Cerebellar nuclear complex (tissue), 1 donor: ENCODE measurements around the gene TSHZ2.

ENCODE experiments used
- DNase-seq, 2 experiments: peaks; one replicate each; lab custom pipeline; 2025; lab: John Stamatoyannopoulos, UW

Gene TSHZ2

DNA sequence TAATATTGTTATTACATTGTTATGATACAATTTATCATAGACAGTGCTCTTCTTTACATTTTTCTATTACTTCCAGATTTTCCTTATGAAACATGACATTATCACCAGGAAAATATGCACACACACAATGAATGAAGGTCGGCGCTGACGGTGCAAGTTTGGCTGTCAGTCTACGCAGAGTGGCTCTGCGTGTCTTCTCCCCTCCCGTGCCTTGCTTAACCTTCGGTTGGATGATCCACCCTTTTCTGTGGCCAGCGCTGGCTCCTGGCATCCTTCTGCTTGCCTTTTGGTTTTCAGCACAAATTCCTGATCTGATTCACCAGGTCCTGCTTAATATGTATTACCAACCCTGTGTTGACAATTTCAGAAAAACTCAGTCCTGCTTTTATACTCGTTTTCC lies 157.4 kb downstream of the TSHZ2 start:
- DNase-seq = no peak

DNA sequence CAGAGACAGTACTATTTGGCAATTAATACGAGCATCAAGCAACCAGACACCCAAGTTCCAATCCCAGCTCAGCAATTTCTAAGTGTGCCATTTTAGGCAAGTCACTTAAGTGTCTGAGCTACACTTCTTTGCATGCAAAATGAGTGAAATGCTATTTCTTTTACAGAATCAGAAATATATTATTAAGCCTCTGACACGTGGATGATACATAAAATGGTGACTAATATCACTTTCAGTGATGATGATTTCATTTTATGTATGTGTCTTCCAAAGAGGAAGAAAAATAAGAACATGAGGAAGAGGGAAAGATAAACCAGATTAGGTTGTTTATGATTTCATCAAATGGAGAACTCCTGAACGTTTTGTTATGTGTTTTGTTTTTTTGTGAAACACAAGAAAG lies 158.6 kb downstream of the TSHZ2 start:
- DNase-seq = no peak

DNA sequence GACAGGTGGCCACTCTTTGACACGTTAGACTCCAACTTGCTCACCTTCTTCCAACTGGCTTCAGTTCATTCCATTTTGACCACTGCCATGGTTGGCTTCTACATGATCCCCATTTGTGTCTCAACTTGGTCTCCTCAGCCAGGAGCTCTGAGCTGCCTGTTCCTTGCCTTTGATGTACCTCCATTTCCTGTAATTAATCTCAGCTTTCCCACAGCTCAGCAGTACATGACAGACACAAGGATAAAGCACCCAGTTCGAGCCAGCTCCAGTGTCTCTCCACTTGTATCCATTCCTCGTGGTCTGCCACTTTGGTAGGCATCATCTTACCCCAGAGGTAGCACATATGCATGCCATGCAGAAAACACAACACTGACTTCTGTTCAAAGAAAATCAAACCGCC lies 161.0 kb downstream of the TSHZ2 start:
- no peak for DNase-seq

DNA sequence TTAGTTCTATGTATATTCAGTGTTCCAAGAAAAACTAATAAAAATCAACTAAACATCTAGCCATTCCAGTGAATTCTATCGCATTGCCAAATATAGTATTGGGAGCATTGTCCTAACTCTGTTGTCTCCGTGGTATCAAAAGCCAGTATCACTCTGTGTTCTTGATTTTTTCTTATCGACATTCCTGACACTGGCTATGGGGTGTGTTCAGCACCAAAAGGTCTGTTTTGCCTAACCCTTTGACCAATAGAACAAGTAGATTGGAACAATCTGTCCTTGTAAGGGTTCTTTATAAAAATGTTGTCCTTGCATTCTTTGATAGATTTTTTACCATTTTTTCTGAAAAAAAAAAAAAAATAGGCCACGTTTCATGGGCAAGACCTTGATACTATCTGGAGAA lies 161.5 kb downstream of the TSHZ2 start:
- DNase-seq = no peak

DNA sequence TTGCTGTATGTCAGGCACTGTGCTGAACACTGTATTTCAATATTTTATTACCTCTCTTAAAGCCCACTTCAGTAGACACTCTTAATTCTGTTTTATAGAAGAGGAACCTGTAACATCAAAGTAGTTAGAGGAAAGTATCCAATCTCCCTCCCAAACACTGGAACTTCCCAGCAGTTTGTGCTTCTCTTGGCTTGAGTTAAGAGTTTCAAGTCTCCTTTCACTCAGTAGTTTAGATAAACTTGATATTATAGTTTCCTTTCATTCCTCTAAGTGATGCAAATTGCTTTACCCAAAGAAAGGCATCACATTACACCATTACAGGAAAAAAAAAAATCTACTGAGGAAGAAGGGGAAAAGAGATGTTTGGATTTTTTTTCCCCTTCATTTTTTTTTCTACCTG lies 164.3 kb downstream of the TSHZ2 start:
- no peak for DNase-seq

DNA sequence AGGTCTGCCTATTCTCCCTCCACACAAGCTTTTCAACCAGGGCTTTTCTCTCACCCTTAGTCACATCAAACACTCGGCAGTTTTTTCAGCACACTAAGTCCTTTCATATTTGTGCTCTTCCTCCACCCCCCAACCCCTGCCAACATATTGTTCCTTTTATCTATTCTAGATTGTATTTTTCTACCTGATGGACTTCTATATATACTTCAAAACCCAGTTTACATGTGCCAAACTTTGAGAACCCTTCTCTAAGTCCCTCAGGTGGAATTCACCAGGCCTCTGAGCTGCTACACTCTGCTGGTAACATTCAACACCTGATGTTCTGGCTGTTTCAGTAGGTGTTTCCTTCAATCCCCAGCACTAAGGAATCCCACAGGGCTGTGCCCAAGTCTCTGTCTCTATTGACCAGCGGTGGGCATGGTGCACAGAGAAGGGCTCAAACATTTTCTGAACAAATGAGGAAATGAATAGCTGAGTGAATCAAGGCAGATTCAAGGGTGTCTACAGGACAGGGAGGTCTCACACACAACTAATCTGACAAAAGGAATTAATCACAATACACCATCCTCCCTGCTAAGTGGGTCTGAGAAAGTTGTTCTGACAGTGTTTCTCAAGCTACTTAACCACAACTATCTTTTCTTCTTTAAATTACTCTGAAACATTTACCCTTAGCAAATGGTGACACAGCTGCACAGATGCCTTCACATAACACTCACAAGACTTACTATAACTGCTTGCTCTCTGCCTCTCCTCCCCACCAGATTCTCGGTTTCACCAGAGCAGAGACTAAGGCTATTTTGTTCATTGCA lies 166.5 kb downstream of the TSHZ2 start:
- DNase-seq = no peak

DNA sequence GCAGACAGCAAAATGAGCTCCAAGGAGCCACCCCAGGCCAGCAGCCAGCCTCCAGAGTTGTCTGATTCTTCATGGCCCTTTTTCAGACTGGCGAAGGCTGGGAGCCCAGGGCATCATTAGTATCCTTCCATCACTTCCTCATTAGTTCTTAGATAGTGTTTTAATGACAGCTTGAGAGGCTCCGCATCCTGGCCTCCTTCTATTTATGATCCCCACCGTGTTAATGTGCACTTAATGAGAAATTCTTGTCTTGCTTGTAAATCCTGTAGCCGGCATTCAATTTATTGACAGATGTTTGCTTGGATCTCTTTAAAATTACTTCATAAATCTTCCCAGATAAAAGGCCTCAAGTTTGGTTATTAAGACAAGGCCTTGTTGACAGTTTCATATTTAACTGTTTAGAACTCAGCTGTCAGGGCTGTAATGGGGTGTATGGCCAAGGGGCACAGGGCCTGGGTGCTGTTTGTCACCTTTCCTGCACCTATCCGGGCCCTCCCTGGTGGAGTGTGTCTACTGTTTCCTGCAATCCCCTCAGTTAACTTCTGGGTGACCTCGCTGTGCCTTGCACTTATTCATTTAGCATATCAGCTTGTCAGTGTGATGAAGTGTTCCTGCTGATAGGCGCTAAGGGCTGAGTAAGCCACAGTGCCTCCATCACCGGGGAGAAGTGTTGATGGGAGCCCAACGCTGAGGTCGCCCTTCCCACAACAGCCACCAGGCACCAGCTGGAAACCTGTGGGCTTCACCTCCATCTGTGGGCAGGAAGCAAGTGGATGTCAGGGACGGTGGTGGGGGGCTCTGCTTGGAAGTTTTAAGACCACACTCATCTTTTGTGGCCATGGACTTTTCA lies 169.3 kb downstream of the TSHZ2 start:
- DNase-seq = no peak

DNA sequence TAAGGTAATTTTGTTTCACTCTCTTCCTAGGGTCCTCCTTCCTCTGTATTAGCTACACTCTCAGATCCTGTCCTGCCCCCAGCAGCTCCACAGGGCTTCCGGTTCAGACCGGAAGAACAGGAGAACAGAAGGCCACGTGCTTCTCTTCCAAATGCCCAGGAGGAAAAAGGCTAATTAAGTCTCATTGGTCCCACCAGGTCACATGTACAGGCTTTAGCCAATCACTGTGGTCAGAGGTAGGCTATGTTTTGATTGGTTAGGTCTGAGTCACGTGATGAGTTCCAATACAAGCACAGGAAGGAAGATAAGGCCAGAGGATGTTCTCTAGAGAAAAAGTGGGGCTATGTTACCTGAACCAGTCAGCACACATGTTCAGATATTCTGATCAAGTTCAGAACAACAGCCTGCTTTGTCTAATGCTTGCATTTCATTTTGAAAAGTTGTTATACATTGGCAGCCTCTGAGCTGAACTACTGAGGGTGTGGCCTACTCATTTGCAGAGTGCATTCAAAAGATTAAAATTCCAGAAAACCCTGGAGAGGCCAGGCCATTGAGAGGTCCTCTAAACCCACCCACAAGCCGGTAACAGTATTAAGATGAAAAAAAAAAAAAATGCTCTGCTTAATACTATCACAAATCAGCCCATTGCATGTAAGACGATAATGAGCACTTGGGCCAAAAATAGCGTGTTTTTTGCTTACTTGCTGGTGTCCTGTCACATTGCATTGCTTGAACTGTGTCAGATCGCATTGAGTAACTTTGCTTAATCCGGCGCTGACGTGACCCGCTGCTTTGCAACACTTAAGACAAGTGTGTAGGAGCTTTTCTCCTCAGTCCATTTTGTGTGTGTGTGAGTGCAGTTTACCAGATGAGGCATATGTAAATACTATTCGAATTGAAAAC lies 170.3 kb downstream of the TSHZ2 start:
- no peak for DNase-seq

DNA sequence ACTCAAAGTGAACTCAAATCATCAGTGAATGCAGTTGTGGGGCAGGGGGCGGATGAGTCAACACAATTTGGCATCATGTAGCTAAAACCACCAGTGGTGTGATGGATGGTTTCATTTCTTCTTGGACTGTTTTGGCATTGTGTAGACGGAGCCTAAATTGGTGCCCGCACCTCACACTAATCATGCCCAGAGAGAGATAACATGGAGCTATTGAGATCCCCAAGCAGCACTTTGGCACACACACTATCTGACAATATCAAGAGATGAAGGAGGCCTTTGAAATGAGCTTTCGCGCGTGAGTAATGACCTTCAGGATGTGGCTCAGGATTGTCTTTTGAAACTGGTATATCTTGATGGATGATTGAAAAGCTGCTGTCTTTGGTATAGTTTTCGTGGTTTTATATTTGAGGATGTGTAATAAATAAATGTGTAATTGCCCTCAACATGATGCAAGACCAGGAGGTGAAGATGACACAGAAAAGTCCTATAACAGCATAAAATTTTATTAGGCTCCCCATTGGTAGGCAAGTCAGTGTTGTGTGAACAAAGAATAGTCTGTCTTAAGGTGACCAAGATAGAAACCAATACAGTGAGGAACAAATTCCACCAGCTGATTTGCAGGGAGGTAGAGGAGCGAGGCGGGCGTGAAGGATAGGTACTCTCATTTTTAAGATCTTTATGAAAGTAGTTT lies 174.2 kb downstream of the TSHZ2 start:
- no peak for DNase-seq

DNA sequence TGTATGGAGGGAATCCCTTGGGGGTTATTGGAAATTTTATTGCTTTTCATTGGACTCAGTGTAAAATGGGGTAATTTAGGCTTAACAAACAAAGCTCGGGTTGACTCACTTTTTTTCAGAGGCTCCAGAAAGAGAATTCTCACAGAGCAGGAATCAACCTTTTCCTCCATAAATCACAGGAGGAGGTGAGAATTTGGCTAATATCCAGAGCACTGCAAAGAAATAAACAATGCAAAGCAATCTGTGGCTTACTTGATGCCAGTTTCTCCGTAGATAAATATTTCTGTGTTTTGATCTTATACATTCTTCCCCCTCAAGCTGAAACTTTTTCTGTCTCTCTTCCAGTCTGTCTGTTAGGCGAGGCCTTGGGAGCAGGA lies 176.6 kb downstream of the TSHZ2 start:
- no peak for DNase-seq

DNA sequence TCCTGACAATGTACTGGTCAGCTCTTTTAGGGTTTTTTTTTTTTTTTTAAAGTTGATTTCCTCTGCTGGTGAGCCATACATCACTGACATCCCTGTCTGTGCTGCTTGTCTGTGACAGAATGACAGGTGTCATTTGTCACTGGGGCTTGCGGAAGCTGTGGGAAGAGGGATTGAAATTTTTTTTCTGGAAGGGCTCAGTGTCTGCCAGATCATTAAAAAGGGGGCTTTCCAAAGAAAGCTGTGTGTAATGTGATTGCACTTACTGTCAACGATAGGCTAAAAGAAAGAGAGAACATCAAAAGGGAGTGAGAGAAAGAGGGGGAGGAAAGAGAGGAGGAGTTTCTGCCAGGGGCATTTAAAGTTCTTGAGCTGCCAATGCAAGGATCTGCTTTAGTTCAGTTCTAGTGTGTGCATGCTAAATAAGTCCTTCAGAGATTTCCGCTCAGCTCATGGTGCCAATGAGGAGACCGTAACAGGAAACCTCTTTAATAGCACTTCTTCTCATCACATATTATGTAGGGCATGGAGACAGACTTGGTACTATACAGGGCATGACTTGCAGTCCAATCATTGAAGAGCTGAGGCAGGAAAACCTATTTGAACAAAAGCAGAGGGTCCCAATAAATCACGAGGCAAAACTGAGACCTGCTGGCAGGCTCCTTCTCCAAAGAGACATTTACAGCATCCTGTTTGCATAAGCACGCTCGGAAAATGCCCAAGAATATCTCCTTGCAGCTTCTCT lies 177.2 kb downstream of the TSHZ2 start:
- no peak for DNase-seq

DNA sequence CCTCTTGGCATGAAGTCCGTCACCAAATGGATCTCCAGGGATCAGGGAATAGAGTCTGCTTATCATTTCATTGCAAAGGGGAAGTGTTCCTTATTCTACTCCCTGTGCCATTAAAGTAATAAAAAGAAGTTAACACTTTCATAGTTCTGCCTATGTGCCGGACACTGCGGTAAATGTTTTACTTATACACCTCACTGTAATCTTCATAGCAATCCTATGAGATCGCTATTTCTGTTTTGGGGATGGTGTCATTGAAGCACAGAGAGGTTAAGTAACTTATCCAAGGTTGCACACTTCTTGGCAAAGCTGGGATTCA lies 177.7 kb downstream of the TSHZ2 start:
- DNase-seq = no peak

DNA sequence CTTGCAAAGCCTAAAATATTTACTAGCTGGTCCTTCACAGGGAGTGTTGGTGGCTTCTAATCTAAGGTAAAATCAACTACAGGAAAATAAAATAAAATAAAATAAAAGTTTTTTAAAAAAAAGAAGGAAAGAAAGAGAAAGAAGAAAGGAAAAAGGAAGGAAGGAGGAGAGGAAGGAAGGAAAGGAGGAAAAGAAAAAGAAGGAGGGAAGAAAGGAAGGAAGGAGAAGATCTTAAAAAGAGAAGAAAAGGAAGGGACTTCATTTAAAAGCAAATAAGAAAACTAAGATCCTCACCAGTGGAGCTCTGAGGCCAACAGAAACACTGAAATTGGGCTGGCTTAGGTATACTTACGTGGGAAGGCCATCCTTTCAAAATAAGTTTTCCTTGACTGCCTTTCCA lies 178.4 kb downstream of the TSHZ2 start:
- DNase-seq = no peak

DNA sequence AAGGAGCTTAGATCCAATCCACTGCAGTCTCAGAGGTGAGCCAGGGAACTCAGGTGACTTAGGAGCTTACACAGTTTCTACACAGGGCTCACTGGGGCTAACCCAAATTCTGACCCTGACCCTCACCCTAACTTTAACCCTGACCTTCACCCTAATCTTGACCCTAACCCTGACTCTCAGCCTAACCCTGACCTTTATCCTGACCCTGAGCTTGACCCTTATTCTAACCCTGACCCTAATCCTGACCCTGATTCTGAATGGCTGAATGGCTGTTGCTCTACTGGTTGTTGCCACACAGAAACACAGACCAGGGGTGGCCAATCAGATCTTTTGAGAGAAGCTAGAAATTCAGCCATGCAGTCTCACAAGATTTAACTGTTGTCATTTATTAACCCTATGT lies 180.1 kb downstream of the TSHZ2 start:
- DNase-seq = no peak

DNA sequence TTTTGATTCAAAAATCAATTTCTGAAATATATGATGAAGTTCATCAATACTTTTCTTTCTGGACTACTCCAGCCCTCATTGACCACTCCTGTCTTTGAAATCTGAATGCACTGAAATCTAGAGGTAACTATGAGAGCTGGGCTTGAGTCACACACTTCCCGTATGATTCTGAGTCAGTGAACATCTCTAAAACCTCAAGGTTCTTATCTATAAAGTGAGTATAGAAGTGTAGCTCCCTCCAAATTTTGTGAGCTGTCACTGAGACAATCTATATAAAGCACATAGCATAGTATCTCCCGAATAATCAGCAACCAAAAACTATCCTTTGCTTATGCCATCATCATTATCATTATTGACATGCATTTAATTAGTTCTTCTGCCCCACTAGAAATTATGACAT lies 182.4 kb downstream of the TSHZ2 start:
- no peak for DNase-seq

DNA sequence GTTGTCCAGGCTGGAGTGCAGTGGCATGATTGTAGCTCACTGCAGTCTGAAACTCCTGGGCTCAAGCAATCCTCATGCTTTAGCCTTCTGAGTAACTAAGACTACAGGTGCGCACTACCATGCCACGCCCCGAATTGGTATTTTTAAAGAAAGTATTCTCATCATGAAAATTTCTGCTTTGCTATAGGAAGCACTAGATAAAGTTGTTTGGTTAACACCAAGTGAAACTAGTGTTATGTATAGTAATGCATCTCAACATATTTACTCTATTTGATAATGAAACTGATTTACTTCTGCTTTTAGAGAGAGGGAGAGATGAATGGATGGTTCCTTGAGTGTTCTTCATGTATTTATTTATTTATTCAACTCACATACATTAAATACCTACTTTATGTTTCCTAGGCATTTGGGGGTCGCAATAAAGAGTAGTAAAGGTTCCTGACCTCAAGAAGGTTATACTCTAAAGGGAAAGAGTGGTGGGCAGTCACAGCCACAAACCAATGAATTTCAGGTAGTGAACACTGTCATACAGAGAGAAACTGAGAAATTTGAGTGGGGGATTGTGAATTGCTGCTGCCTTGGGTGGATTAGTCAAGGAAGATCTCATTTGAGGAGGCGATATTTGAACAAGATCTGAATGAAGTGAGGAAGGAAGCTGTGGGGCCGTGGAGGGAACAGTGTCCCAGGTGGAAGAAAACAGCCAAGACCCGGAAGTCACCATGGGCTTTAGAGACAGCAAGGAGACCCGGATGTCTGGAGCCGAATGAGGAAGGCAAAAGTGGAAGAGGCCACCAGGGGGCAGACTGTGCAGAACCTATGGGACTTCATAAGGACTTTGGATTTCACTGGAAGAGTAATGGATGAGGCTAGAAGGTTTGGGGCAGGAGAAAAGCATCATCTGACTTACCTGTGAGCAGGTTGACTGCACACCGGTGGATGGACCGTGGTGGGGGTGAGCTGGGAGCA lies 185.6 kb downstream of the TSHZ2 start:
- no peak for DNase-seq

DNA sequence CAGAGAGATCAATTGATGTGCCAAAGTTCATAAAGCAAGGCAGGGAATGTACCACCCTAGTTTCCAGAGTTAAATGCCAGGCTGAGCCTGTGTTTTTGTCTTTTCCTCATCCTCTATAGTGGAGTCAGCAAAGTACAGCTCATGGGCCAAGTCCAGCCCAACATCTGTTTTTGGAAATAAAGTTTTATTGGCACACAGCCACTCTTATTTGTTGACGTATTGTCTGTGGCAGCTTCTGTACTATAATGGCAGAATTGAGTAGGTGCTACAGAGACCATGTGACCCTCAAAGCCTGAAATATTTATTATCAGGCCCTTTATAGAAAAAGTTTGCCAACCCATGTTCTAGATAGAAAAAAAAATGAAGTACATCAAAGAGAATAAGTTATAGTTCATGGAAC lies 187.0 kb downstream of the TSHZ2 start:
- no peak for DNase-seq

DNA sequence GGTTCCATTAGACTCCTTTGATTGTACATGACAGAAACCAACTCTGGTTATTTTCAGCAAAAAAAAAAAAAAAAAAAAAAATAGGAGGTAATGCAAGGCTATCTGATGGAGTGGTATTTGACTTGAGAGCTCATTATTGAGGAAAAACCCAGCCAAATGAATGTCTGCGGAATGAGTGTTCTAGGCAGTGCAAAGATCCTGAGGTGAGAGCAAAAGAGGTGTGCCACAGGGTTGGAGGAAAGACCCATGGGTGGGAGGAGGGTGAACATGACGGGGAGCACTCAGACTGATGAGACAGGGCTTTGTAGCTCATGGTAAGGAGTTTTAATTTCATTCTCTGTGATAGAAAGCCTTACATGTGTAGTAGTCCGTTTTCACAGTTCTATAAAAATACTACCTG lies 188.9 kb downstream of the TSHZ2 start:
- DNase-seq = no peak

DNA sequence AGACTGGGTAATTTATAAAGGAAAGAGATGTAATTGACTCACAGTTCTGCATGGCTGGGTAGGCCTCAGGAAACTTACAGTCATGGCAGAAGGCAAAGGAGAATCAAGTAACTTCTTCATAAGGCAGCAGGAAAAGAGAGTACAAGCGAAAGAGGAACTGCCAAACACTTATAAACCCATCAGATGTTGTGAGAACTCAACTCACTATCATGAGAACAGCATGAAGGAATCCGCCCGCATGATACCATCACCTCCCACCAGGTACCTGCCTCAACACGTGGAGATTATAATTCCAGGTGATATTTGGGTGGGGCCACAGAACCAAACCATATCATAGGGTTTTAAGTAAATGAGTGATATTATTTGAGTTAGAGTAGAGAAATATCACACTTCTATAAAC lies 189.3 kb downstream of the TSHZ2 start:
- no peak for DNase-seq

DNA sequence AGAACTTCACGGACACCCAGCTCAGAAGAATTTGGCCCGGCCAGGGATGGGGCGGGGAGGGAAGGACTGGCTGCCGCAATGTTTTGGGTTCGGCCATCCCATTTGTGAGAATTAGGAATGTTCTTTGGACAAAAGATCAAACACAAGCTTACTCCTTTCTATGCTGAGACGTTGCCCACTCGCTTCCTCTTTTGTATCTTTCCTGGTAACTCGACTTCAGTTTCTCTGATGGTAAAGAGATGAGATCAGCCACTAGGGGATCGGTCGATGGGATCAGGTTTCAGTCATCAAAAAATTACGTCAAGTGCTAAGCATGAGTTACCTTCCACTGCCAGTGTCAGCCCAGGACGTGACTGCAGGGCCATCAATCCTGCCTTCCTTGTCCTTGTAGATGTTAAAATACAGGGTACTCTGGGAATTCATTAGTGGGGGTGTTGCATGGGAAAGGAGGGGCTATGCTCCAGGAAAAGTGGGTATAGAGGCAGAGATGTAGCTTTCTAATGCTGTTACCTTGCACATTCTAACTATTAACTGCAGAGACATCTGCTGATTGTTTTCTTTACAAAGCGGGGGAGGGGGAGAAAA lies 190.2 kb downstream of the TSHZ2 start:
- DNase-seq = no peak
